NCI-H1417 treated with DMSO at 0.1 percent for 48 hours (cell line): ENCODE measurements around the gene ADAD1.

Experiments used
- DNase-seq: peaks from one replicate; lab custom pipeline; 2025; lab: John Stamatoyannopoulos, UW

Gene ADAD1

DNA sequence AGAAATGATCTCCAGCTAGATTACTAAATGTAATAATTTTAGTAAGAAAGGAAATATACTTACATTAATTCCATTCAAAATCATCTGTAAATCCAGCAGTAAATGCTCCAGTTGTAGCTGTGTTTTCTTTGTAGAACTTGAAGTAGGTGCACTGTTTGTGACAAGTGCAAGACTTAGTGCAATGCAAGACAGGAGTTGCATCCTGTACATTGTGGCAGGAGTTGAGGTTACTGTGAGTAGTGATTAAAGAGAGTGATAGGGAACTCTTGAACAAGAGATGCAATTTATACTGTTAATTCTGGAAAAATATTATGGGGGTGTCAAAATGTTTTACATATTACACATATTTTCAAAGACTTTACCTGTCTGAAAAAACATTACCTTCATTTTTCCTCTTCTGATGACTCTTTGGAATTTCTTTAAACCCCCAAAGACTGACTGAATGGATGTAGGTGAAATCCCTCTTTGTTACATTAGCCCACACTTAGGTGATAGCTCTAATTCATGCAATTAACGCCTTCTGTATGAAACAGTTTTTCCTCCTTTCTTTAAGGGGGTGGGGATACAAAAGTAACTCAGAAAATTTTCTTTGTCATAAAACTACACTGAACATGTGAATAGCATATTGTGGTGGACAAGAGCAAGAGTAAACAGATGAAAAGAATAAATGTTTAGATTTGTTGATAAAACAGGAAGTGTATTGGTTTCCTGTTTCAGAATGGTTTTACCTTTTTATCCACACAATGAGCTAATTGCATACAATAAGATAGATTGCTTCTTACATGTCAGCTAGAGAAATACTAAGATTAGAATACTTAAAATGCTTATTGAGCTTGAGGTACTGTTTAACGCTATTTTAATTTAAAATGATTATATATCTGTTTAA lies 77.7 kb downstream of the ADAD1 start, which contains the start of gene IL2:
TSS of gene IL2 (minus strand) at position 495 of the 886 bp plus-strand sequence. CDS start at position 210, 285 bp downstream.
- peak; percentile 59 for DNase-seq

DNA sequence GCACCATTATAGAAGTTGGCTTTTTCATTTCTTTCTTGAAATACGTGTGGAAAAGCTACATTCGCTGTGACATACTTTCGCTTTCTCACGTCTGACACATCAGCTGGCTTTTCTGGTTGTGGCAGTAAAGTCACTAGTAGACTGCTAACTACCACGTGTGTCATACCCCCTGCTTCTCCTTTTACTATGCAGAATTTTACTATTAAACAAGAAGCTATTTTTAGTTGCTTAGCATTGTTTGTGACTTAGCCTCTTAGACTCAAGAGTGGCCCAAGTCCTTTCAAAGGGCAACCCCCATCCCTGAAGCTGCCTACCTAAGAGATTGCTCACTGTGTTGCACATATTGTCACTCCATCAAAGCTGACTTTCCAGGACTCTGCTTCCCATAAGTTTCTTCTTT lies 79.8 kb downstream of the ADAD1 start:
- DNase-seq, result no peak

DNA sequence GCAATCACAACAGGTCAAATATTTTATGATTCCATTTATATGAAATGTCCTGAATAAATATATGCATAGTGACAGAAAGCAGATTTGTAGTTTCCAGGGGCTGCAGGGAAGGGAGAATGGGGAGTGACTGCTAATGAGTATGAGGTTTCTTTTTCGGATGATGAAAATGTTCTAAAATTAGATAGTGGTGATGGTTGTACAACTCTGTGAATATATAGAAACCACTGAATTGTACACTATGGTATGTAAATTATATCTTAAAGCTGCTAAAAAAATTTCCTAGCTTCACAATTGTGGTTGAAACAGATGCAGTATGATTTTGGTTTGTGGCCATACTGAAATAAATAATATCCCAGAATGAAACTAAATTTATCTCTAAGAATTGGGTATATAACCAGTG lies 90.6 kb downstream of the ADAD1 start:
- DNase-seq, result no peak

DNA sequence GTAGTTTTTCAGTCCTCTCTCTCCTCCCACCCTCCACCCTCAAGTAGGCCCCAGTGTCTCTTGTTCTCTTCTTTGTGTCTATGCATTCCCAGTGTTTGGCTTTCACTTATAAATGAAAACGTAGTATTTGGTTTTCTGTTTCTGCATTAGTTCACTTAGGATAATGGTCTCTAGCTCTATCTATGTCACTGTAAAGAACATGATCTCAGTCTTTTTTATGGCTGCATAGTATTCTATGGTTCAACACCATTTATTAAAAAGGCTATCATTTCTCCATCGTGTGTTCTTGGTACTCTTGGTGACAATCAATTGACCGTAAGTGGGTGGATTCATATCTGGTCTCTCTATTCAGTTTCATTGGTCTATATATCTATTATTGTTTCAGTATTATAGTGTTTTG lies 96.4 kb downstream of the ADAD1 start:
- DNase-seq, result no peak

DNA sequence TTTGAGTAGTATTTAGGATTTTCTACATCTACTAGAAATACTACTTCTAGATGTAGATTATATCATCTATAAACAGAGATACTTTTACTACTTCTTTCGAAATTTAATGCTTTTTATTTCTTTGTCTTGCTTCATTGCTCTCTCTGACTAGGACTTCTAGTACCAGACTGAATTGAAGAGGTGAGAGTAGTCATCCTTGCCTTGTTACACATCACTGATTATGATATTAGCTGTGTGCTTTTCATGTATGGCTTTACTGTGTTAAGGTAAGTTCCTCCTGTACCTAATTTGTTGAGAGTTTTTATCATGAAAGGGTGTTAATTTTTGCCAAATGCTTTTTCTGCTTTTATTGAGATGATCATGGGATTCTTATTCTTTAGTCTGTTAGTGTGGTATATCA lies 97.3 kb downstream of the ADAD1 start:
- DNase-seq, result no peak

DNA sequence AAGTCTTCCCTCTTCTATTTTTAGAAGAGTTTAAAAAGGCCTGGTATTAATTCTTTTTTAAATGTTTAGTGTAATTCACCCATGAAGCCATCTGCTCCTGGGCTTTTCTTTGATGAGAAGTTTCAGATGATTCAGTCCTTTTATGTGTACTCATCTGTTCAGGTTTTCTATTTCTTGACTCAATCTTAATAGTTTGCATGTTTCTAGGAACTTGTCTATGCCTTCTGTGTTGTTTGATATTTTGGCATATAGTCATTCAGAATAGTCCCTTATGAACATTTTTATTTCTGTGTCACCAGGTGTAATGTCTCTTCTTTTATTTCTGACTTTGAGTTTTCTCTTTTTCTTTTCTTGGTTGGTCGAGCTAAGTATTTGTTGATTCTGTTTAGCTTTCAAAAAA lies 97.9 kb downstream of the ADAD1 start:
- DNase-seq, result no peak
